GM12872 (cell line): ENCODE data around the gene LARP4B.

Source experiments
- TF ChIP-seq, protein P1 (sequence below): IDR thresholded peaks from 3 replicates; pipeline ENCODE4 v1.5.1; 2011; ENCODE audit warnings: low read depth, mild to moderate bottlenecking, low read length, moderate library complexity; ENCODE audit not compliant: insufficient read depth

Gene LARP4B

DNA sequence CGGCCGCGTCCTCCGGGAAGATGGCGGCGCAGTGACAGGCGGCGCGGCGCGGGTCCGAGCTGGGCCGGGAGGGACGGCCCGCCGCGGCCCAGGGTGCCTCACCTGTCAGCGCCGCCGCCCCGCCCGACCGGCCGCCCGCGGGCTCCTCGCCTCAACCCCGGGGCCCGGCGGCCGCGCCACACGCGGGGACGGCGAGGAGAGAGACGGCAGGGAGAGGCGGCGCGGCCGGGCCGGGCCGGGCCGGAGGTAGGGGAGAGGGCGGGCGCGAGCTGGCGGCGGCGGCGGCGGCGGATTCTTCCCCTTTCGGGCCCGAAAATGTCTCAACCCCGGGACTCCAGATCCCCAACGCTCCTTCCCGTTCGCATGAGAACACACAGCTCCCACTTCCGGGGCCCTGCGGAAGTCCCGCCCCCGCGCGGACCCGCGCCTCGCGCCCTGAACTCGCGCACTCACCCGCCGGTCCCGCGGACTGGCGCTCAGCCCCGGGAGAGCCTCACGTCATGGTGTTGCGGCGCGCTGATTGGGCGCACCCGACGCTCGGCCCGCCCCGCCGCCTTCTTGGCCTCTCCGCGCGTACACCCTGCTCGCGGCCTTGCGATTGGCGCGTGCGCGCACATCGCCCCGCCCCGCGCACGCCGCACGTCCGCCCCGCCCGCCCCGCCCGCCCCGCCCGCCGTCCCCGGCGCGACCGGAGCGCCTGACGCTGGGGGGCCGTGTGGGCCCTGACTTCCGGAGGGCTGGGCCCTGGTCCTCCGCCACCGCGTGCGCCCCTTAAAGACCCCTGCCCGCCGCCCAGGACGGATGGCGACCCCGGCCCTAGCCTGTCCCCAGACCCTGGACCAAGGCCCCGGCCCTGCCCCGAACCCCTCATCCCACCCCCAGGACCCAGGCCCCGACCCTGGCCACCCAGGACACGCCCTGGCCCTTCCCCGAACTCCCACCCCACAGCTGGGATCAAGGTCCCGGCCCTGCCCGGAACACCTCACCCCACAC lies at the start of gene LARP4B:
Gene LARP4B (minus strand): TSS at position 380 of the 993 bp plus-strand sequence. CDS start 45,984 bp downstream, outside the sequence.
- TF ChIP-seq, protein P1, sequence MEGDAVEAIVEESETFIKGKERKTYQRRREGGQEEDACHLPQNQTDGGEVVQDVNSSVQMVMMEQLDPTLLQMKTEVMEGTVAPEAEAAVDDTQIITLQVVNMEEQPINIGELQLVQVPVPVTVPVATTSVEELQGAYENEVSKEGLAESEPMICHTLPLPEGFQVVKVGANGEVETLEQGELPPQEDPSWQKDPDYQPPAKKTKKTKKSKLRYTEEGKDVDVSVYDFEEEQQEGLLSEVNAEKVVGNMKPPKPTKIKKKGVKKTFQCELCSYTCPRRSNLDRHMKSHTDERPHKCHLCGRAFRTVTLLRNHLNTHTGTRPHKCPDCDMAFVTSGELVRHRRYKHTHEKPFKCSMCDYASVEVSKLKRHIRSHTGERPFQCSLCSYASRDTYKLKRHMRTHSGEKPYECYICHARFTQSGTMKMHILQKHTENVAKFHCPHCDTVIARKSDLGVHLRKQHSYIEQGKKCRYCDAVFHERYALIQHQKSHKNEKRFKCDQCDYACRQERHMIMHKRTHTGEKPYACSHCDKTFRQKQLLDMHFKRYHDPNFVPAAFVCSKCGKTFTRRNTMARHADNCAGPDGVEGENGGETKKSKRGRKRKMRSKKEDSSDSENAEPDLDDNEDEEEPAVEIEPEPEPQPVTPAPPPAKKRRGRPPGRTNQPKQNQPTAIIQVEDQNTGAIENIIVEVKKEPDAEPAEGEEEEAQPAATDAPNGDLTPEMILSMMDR: no peak

DNA sequence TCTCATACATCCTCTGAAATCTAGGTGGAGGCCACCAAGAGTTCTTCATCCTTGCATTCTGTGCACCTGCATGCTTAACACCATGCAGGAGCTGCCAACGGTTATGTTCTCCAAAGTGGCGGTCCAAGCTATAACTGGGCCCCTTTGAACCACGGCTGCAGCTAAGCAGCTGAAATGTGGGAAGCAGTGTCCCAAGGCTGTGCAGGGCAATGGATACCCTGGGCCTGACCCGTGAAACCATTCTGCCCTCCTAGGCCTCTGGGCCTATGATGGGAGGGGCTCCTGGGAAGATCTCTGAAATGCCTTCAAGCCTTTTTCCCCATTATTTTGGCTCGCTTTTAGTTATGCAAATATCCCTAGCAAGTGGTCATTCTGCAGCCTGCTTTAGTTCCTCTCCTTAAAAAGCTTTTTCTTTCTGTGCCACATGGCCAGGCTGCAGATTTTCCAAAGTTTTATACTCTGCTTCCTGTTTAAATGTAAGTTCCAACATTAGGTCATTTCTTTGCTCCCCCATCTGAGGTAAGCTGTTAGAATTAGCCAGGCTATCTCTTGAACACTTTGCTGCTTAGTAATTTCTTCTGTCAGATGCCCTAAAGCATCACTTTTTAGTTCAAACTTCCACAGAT lies 49.1 kb upstream of the LARP4B start:
- TF ChIP-seq, protein P1: no peak

DNA sequence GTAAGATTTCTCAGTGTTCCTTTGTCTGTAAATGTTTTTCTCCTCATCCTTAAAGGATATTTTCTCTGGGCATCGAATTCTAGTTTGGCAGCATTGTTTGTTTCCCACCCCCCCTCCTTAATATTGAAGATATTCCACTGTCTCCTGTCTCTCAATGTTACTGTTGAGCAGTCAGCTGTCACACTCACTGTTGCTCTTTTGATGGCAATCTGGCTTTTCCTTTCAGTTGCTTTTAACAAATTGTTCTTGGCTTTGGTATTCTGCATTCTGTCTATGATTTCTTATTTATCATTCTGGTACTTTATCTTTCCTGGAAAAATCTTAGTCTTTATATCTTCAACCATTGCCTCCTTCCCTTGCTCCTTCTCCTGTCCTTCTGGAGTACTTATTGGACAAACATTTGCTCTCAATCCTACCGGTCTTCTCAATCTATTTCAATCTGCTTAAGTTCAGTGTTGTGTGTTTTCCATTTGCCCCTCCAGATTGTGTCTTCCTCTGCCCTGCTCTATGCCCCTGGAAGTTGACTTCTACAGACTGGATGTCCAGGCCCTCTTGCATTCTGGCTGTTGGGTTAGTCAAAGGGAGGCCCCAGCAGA lies 47.4 kb upstream of the LARP4B start:
- TF ChIP-seq, protein P1: no peak

DNA sequence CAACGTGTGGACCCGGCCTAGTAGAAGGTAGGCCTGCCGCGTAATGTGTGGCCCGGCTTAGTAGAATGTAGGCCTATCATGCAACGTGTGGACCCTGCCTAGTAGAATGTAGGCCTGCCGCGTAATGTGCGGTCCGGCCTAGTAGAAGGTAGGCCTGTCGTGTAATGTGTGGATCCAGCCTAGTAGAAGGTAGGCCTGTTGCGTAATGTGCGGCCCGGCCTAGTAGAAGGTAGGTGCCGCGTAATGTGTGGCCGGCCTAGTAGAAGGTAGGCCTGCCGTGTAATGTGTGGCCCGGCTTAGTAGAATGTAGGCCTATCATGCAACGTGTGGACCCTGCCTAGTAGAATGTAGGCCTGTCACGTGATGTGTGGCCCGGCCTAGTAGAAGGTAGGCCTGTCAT lies 44.8 kb upstream of the LARP4B start:
- TF ChIP-seq, protein P1: no peak

DNA sequence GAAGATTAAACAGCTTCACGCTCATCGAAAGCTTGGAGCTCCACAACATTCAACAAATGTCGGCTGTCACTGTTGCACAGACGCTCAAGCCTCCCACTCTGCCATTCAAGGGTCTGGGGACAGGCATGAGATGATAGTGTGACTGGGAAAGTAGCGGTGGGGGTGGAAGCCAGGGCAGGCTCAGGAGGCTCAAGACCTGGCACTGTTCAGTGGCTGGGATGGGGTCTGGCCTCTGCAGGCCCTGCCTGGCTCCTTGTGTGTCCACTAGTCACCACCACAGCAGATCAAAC lies 43.2 kb upstream of the LARP4B start:
- TF ChIP-seq, protein P1: no peak

DNA sequence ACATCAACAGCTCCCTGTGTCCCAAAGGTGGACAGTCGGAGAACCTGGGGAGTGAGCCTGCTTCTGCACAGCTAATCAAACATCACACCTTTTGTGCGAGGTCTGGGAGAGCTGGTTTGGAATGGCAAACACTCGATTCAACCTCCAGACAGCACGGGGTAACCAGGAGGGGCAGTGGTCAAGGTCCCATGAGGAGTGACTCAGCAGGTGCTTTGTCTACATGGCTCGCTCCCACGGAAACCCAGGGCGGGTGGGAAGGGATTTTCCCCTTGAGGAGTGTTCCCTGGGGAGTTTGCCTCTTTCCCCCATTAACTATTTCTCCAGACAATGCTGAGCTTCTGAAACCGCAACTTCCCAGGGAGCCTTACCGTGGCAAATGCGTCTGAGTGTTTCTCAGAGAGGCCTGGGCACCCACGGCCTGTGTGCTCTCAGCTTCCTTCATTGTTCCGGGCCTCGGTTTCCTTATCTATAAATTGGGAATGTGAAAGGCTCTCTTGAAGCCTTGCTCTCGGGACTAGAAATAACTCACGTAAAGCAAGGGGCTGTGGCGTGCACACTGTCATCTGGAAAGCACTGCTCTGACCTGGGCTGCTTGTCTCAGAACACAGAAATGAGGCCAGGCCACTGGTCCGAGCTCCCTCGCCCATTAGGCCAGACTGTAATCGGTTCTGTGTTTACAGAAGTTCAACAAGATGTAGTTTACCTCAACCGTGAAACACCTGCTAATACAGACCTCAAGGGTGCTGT lies 42.7 kb upstream of the LARP4B start:
- TF ChIP-seq, protein P1: no peak

DNA sequence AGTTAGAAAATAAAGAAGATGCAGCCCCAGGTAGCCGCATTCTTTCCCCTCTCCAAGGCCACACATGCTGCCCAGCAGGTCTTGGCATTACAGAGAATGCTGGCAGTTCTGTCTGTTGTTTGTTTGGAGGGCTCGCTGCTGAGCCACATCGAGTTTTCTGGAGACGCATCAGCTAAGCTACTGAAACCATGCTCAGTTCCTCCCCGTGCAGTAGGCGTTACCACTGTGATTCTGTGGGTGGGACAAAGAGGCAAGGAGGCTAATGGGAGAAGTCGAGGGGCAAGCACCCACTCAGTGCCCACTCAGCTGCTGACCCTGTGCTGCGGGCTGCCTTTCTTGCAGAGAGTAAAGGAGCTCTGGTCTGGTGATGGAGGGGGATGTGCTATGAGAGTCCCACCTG lies 41.3 kb upstream of the LARP4B start:
- TF ChIP-seq, protein P1: no peak
